HepG2 (cell line): ENCODE data around the gene PFAS. TPM values are rescaled to one million over a fixed set of nuclear protein-coding genes. Genes with fewer than 3 reads are reported as not detected.

Experiments used
- HDAC6 ChIP-seq: fragments of 200-600 bp; sonication (generic); IDR thresholded peaks from 2 replicates; pipeline ENCODE4 v1.7.0; 2017; ENCODE audit warnings: mild to moderate bottlenecking, antibody characterized with exemption, low read length, low read depth
- NONO ChIP-seq, 2 experiments: fragments of 450-650 bp in 1 of 2; sonication (generic) in 1 of 2; formaldehyde crosslinking in 1 of 2; IDR thresholded peaks in 1 of 2; conservative IDR thresholded peaks in 1 of 2; 2 replicates each; pipeline versions ENCODE4 v1.6.1 to v1.8.0; 2017 to 2022; ENCODE audit warnings: mild to moderate bottlenecking in 1 of 2, missing genetic modification reagents in 1 of 2, moderate library complexity in 1 of 2
- PRDM10 ChIP-seq: sonication (generic); formaldehyde crosslinking; IDR thresholded peaks from 2 replicates; pipeline ENCODE4 v1.4.0; 2020; ENCODE audit warnings: low read depth, missing genetic modification reagents
- SAP130 ChIP-seq: IDR thresholded peaks from 2 replicates; pipeline ENCODE4 v1.6.1; 2016; ENCODE audit warnings: low read depth
- SNAPC4 ChIP-seq: sonication (generic); formaldehyde crosslinking; IDR thresholded peaks from 2 replicates; pipeline ENCODE4 v1.4.0; 2020; ENCODE audit warnings: mild to moderate bottlenecking, missing genetic modification reagents
- TEAD3 ChIP-seq: optimal IDR thresholded peaks from 2 replicates; pipeline ENCODE3; 2016; ENCODE audit warnings: borderline replicate concordance
- ZBTB26 ChIP-seq: IDR thresholded peaks from 2 replicates; pipeline ENCODE4 v1.6.1; 2016; ENCODE audit warnings: missing compliant biosample characterization, missing genetic modification reagents, borderline replicate concordance
- ZNF17 ChIP-seq: sonication (generic); formaldehyde crosslinking; IDR thresholded peaks from 2 replicates; pipeline ENCODE4 v1.5.0; 2020; ENCODE audit warnings: mild to moderate bottlenecking, missing genetic modification reagents
- ZNF30 ChIP-seq: sonication (generic); formaldehyde crosslinking; IDR thresholded peaks from 2 replicates; pipeline ENCODE4 v1.5.0; 2020; ENCODE audit warnings: mild to moderate bottlenecking, missing genetic modification reagents
- ZNF496 ChIP-seq: sonication (generic); formaldehyde crosslinking; IDR thresholded peaks from 2 replicates; pipeline ENCODE4 v1.8.1; 2023; ENCODE audit warnings: mild to moderate bottlenecking, moderate library complexity, missing genetic modification reagents; ENCODE audit not compliant: insufficient replicate concordance
- ZNF773 ChIP-seq: sonication (generic); formaldehyde crosslinking; IDR thresholded peaks from 2 replicates; pipeline ENCODE4 v1.4.0; 2020; ENCODE audit warnings: missing genetic modification reagents, borderline replicate concordance
- ZNF776 ChIP-seq: sonication (generic); formaldehyde crosslinking; IDR thresholded peaks from 2 replicates; pipeline ENCODE4 v1.4.0; 2020; ENCODE audit warnings: mild to moderate bottlenecking, missing genetic modification reagents
- ZNF816 ChIP-seq: sonication (generic); formaldehyde crosslinking; IDR thresholded peaks from 2 replicates; pipeline ENCODE4 v1.8.0; 2022; ENCODE audit warnings: missing genetic modification reagents, mild to moderate bottlenecking, borderline replicate concordance
- ZSCAN5A ChIP-seq: sonication (generic); formaldehyde crosslinking; IDR thresholded peaks from 2 replicates; pipeline ENCODE4 v1.8.0; 2022; ENCODE audit warnings: mild to moderate bottlenecking, missing genetic modification reagents, borderline replicate concordance
- polyA plus RNA-seq, 8 experiments: library from polyadenylated mRNA; depleted of rRNA in 3 of 8; stranded (reverse) in 7 of 8; unstranded in 1 of 8; fragments of >200 nt; fragmentation: Illumina TruSeq in 4 of 8; extraction: Trizol in 4 of 8; gene quantifications; 2 replicates each; pipeline versions ENCODE4 v1.2.1 to v1.2.3, GENCODE V29; 2011 to 2016; ENCODE audit warnings: low read depth in 4 of 8, missing spikeins in 1 of 8, mixed read lengths in 1 of 8; ENCODE audit not compliant: insufficient read depth in 1 of 8
- total RNA-seq, 5 experiments: library from RNA; depleted of rRNA; stranded (reverse); fragments of >200 nt; fragmentation: Illumina TruSeq; extraction: Trizol; gene quantifications; 2 replicates each; pipeline ENCODE4 v1.2.3, GENCODE V29; 2016; ENCODE audit warnings: low read depth in 1 of 5

PFAS gene
- total and polyA plus RNA-seq, 2 of the 13 experiments (the other 11 are each of a cell fraction or from before 2014, with no cell fraction given): 49.4 to 58.2 TPM

- TF ChIP-seq ZNF496 (CRISPR knock-in tag): no peak
- TF ChIP-seq ZNF816 (CRISPR knock-in tag): no peak
- TF ChIP-seq SNAPC4: no peak
- TF ChIP-seq HDAC6: no peak
- TF ChIP-seq NONO (IDR thresholded peaks at IDR 0.05): no peak
- TF ChIP-seq NONO (CRISPR knock-in tag; conservative IDR thresholded peaks at IDR 0.05): peak; percentile 84
- TF ChIP-seq ZNF773: no peak
- no peak for TF ChIP-seq PRDM10 (CRISPR knock-in tag)
- TF ChIP-seq ZNF17: no peak
- no peak for TF ChIP-seq ZSCAN5A (CRISPR knock-in tag)
- 0 out of 2 replicates have a peak, but pooled peaks have one; percentile 10 for TF ChIP-seq ZBTB26
- TF ChIP-seq ZNF776 (CRISPR knock-in tag): no peak
- TF ChIP-seq ZNF30 (CRISPR knock-in tag): no peak
- TF ChIP-seq SAP130: peak; percentile 97
- no peak for TF ChIP-seq TEAD3
Measured at GRCh38 chr17:8248751-8249607, at the start of gene PFAS (continued).
